Central memory CD8-positive, alpha-beta T cell (primary cell): Measurements from ENCODE around the gene PIK3C2B.
"Not testable (repeated sequence)": the region's sequence is repeated elsewhere in the genome, so short reads cannot be mapped to it uniquely, and the experiment has no call there.

Experiments
- ATAC-seq: fragments of 150-1000 bp; cut with Tn5 transposase; replicated peaks from 2 replicates; pipeline ENCODE4 v1.10.0; 2022; ENCODE audit warnings: mild to moderate bottlenecking, moderate FRiP score, moderate number of reproducible peaks; ENCODE audit not compliant: poor library complexity, severe bottlenecking; ENCODE audit errors: extremely low read depth
- DNase-seq, 2 donors: peaks; one replicate each; pipeline ENCODE4 v3.0.0; 2021; ENCODE audit warnings: low spot score in 2 of 2
- H3K27ac Mint-ChIP-seq: one replicate; pipeline ENCODE4 v1.8.0; 2022; ENCODE audit warnings: low read depth, mild to moderate bottlenecking, moderate library complexity, mixed read lengths
- H3K27me3 Mint-ChIP-seq: one replicate; pipeline ENCODE4 v1.8.0; 2022; ENCODE audit warnings: mixed read lengths
- H3K36me3 Mint-ChIP-seq: one replicate; pipeline ENCODE4 v1.8.0; 2022; ENCODE audit warnings: mild to moderate bottlenecking, moderate library complexity, mixed read lengths; ENCODE audit not compliant: insufficient read depth
- H3K4me1 Mint-ChIP-seq: one replicate; pipeline ENCODE4 v1.8.0; 2022; ENCODE audit warnings: mixed read lengths
- H3K4me3 Mint-ChIP-seq: one replicate; pipeline ENCODE4 v1.8.0; 2022; ENCODE audit warnings: mild to moderate bottlenecking, moderate library complexity, mixed read lengths
- H3K9me3 Mint-ChIP-seq: one replicate; pipeline ENCODE4 v1.8.0; 2022; ENCODE audit warnings: mixed read lengths

Gene PIK3C2B

GRCh38 chr1:204503122-204503912, 8.7 kb upstream of the PIK3C2B start:
- ATAC-seq, result no peak
- peaks cover 10% of the 10 kb centered on the region for H3K27me3 Mint-ChIP-seq
- H3K9me3 Mint-ChIP-seq, result peaks cover 6% of the 10 kb centered on the region
- DNase-seq, result peak in 1 of 2 donors; percentile 44
- H3K27ac Mint-ChIP-seq, result peak overlapping the region; percentile 22
- peaks cover 35% of the 10 kb centered on the region for H3K4me1 Mint-ChIP-seq
- H3K36me3 Mint-ChIP-seq, result peaks cover 22% of the 10 kb centered on the region
- H3K4me3 Mint-ChIP-seq, result no peak overlapping the region

GRCh38 chr1:204502241-204502640, 7.6 kb upstream of the PIK3C2B start:
- Mint-ChIP-seq H3K4me1 (peaks cover 26% of the 10 kb centered on the region), H3K9me3 (peaks cover 6% of the 10 kb centered on the region), H3K4me3 (no peak overlapping the region), H3K27ac (no peak overlapping the region), H3K36me3 (peaks cover 19% of the 10 kb centered on the region), H3K27me3 (peaks cover 10% of the 10 kb centered on the region)
- DNase-seq (no peak), ATAC-seq (no peak)

- Mint-ChIP-seq H3K27ac (no peak overlapping the region), H3K4me1 (peaks cover 17% of the 10 kb centered on the region), H3K36me3 (peaks cover 4% of the 10 kb centered on the region), H3K27me3 (no peaks in the 10 kb centered on the region), H3K4me3 (no peak overlapping the region), H3K9me3 (no peaks in the 10 kb centered on the region)
- ATAC-seq (no peak), DNase-seq (no peak)
Measured at GRCh38 chr1:204499511-204500468, 5.2 kb upstream of the PIK3C2B start.

GRCh38 chr1:204498981-204499380, 4.4 kb upstream of the PIK3C2B start:
- ATAC-seq (no peak), DNase-seq (no peak)
- no peak overlapping the region for H3K4me3 Mint-ChIP-seq
- H3K4me1 Mint-ChIP-seq, result peaks cover 18% of the 10 kb centered on the region
- H3K36me3 Mint-ChIP-seq, result peaks cover 10% of the 10 kb centered on the region
- H3K9me3 Mint-ChIP-seq, result no peaks in the 10 kb centered on the region
- no peaks in the 10 kb centered on the region for H3K27me3 Mint-ChIP-seq
- H3K27ac Mint-ChIP-seq, result no peak overlapping the region

- Mint-ChIP-seq H3K4me1 (peaks cover 37% of the 10 kb centered on the region), H3K36me3 (peaks cover 16% of the 10 kb centered on the region), H3K27me3 (no peaks in the 10 kb centered on the region)
Measured at GRCh38 chr1:204495777-204496176, 1.2 kb upstream of the PIK3C2B start.

GRCh38 chr1:204495078-204495753, 611 bp upstream of the PIK3C2B start:
- Mint-ChIP-seq H3K4me3 (peak overlapping the region; percentile 93), H3K4me1 (peaks cover 39% of the 10 kb centered on the region), H3K27ac (peak overlapping the region; percentile 95), H3K36me3 (peaks cover 16% of the 10 kb centered on the region), H3K27me3 (no peaks in the 10 kb centered on the region), H3K9me3 (no peaks in the 10 kb centered on the region)
- DNase-seq (no peak), ATAC-seq (peak; percentile 59)

More at GRCh38 chr1:204495777-204496176, 1.2 kb upstream of the PIK3C2B start:
- no peaks in the 10 kb centered on the region for H3K9me3 Mint-ChIP-seq
- peak overlapping the region; percentile 93 for H3K4me3 Mint-ChIP-seq
- ATAC-seq, result no peak
- no peak for DNase-seq
- H3K27ac Mint-ChIP-seq, result peak overlapping the region; percentile 95

- H3K9me3 Mint-ChIP-seq, result no peaks in the 10 kb centered on the region
- peak; percentile 52 for ATAC-seq
- H3K4me3 Mint-ChIP-seq, result peak overlapping the region; percentile 93
- peaks cover 18% of the 10 kb centered on the region for H3K36me3 Mint-ChIP-seq
- H3K27me3 Mint-ChIP-seq, result no peaks in the 10 kb centered on the region
- peaks cover 50% of the 10 kb centered on the region for H3K4me1 Mint-ChIP-seq
- H3K27ac Mint-ChIP-seq, result peak overlapping the region; percentile 95
- DNase-seq, result peak; percentile 37 to 50
Measured at GRCh38 chr1:204493984-204494280, 673 bp downstream of the PIK3C2B start.

- Mint-ChIP-seq H3K27ac (peak overlapping the region; percentile 95), H3K36me3 (peaks cover 20% of the 10 kb centered on the region), H3K4me1 (peaks cover 56% of the 10 kb centered on the region), H3K4me3 (peak overlapping the region; percentile 93), H3K27me3 (no peaks in the 10 kb centered on the region), H3K9me3 (no peaks in the 10 kb centered on the region)
- DNase-seq (no peak), ATAC-seq (no peak)
Measured at GRCh38 chr1:204493145-204493983, 1.2 kb downstream of the PIK3C2B start.

- Mint-ChIP-seq H3K27me3 (no peaks in the 10 kb centered on the region), H3K27ac (peak overlapping the region; percentile 95), H3K9me3 (no peaks in the 10 kb centered on the region), H3K4me1 (peaks cover 67% of the 10 kb centered on the region), H3K4me3 (peak overlapping the region; percentile 93), H3K36me3 (peaks cover 20% of the 10 kb centered on the region)
- ATAC-seq (no peak), DNase-seq (no peak)
Measured at GRCh38 chr1:204491655-204492054, 3.0 kb downstream of the PIK3C2B start.

- ATAC-seq (no peak), DNase-seq (no peak)
- Mint-ChIP-seq H3K27me3 (no peaks in the 10 kb centered on the region), H3K36me3 (peaks cover 5% of the 10 kb centered on the region), H3K27ac (no peak overlapping the region), H3K4me1 (peaks cover 61% of the 10 kb centered on the region), H3K9me3 (no peaks in the 10 kb centered on the region), H3K4me3 (no peak overlapping the region)
Measured at GRCh38 chr1:204487256-204487615, 7.4 kb downstream of the PIK3C2B start.

GRCh38 chr1:204486513-204487255, 7.9 kb downstream of the PIK3C2B start:
- not testable (repeated sequence) for DNase-seq, H3K9me3 Mint-ChIP-seq, H3K27ac Mint-ChIP-seq, H3K36me3 Mint-ChIP-seq, ATAC-seq, H3K4me3 Mint-ChIP-seq, H3K27me3 Mint-ChIP-seq
- H3K4me1 Mint-ChIP-seq, result peaks cover 56% of the 10 kb centered on the region
